ENCODE measurements around the gene ZDHHC22. TPM values are rescaled to one million over a fixed set of nuclear protein-coding genes. Genes with fewer than 3 reads are reported as not detected.
A peak's percentile ranks its signal among the peaks of the same experiment; 100 is the strongest.

Gene ZDHHC22
- total and polyA plus RNA-seq, 3 donors from 2014 or later = 0.84 to 3.2 (median 1.7) TPM

DNA sequence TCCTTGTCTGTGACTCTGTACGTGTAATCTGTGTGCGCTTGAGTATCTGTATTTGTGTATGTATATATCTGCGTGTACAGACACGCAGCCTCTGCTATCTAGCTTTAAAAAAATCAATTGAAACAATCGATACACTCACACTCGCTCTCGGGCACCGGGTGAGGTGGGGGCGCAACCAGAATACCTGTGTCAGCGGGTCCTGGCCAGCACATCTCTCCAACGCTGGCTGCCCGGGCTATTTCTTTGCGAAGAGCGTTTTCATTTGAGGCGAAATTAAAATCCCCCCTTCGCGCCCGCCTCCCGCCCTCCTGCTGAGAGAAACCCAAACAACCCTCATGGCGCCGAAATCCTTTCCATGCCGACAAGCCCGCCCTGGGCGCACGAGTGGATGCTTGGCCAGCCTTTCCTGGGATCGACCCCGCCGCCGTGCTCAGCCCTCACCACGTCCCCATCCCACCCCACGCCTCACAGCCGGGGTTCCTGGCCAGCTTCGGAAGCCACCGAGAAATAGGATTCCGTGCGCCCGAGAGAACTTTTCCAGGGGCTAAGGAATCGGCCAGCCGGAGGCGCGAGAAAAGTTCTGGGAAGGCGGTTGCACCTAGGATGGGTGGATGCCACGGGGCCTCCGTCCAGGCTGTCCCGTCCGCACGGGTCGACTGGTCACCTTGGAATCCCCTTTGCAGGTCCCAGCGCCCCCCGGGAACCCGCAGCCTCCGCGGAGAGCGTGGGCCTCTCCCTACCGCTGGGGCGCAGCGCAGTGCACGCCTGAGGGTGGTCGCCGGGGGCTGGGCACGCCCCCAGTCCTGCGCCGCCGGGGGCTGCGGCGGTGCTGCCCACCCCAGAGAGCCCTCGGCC, 1.0 kb downstream of the ZDHHC22 start:
- Histone ChIP-seq H3K4me1 (peaks cover 10% of the 10 kb centered on the region), H3K27me3 (no peaks in the 10 kb centered on the region), H3K4me3 (peak overlapping the region; percentile 37 to 53), H3K36me3 (ENCODE audit: low read depth, missing control alignments) (no peaks in the 10 kb centered on the region), H3K9me3 (no peaks in the 10 kb centered on the region), H3K27ac (no peak overlapping the region)
- no peak for DNase-seq
- intact Hi-C loops (cut with DNase I; ENCODE audit: low total_unique reads) = no loop called here
- TF ChIP-seq, protein P1, sequence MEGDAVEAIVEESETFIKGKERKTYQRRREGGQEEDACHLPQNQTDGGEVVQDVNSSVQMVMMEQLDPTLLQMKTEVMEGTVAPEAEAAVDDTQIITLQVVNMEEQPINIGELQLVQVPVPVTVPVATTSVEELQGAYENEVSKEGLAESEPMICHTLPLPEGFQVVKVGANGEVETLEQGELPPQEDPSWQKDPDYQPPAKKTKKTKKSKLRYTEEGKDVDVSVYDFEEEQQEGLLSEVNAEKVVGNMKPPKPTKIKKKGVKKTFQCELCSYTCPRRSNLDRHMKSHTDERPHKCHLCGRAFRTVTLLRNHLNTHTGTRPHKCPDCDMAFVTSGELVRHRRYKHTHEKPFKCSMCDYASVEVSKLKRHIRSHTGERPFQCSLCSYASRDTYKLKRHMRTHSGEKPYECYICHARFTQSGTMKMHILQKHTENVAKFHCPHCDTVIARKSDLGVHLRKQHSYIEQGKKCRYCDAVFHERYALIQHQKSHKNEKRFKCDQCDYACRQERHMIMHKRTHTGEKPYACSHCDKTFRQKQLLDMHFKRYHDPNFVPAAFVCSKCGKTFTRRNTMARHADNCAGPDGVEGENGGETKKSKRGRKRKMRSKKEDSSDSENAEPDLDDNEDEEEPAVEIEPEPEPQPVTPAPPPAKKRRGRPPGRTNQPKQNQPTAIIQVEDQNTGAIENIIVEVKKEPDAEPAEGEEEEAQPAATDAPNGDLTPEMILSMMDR (IDR thresholded peaks at IDR 0.05) = no peak
- TF ChIP-seq POLR2A (IDR thresholded peaks at IDR 0.05) = no peak
- WGBS, 2 donors = 1% methylated on average over 35 to 42 of the region's 67 CpGs

DNA sequence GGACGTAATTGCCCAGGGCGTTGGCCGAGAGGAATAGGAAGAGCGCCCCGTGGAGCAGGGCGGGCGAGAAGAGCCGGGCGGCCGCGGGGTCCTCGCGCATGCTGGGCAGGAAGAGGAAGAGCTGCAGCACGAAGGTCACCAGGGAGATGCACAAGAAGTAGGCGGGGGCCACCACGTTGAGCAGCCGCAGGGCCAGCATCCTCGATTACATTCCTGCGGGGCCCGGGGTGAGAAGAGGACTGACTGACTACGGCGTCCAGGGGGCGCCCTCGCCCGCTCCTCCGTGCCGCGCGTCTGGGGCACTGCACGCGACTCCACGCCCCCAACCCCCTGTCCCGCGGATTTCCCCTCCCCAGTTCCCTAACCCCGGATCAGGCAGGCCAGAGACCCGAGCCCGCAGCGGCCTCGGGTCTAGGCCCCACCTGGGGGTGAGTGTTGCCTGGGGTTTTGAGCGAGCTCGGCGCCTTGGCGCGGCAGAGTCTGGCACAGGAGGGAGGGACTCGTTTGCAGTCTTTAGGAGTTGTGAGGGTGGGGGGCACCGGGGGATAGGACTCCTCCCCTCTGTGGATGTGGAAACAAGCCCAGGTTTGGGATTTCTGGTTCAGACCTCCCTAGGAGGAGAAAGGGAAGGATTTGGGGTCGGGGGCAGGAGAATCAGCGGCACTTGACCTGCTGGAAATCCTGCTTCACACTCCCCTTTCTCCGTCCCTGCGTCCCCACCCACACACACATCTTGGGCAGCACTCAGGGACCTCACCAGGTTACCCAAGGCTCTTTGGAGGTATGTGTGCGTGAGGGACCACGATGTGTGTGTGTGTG, 1.8 kb downstream of the ZDHHC22 start:
- DNase-seq = peak; percentile 63
- Histone ChIP-seq H3K4me3 (peak overlapping the region in 1 of 2 donors; percentile 32), H3K27ac (no peak overlapping the region), H3K36me3 (ENCODE audit: low read depth, missing control alignments) (no peaks in the 10 kb centered on the region), H3K27me3 (no peaks in the 10 kb centered on the region), H3K9me3 (no peaks in the 10 kb centered on the region), H3K4me1 (peaks cover 10% of the 10 kb centered on the region)
- TF ChIP-seq, protein P1 (IDR thresholded peaks at IDR 0.05) = peak in 2 of 3 experiments; percentile 24 to 41
- no peak for TF ChIP-seq POLR2A (IDR thresholded peaks at IDR 0.05)
- 2 to 3% methylated on average over 21 to 50 of the region's 52 CpGs for WGBS, 2 donors
- intact Hi-C loops (cut with DNase I; ENCODE audit: low total_unique reads) = no loop called here

DNA sequence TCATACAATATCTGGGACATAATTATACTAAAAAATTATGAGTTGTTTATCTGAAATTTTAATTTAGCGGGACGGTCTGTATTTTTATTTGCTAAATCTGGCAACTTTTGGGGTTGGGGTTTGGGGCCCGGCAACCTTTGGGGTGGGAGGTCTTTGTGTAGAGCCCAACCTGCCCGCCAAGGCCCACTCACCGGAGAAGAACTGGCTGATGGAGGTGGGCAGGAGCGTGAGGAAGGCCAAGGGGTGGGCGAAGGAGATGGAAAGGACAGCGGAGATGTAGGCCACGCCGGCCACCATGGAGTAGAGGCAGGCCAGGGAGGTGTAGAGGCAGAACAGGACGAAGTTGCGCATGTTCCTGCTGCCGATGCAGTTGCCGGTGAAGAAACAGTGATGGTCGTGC, 2.6 kb downstream of the ZDHHC22 start:
- 67 to 72% methylated on average over 15 of the region's 15 CpGs for WGBS, 2 donors
- no peak for DNase-seq
- Histone ChIP-seq H3K27ac (no peak overlapping the region), H3K4me3 (no peak overlapping the region), H3K27me3 (no peaks in the 10 kb centered on the region), H3K4me1 (peaks cover 10% of the 10 kb centered on the region), H3K36me3 (ENCODE audit: low read depth, missing control alignments) (no peaks in the 10 kb centered on the region), H3K9me3 (no peaks in the 10 kb centered on the region)
- TF ChIP-seq POLR2A (IDR thresholded peaks at IDR 0.05) = no peak
- TF ChIP-seq, protein P1 (IDR thresholded peaks at IDR 0.05) = no peak
- intact Hi-C loops (cut with DNase I; ENCODE audit: low total_unique reads) = no loop called here

DNA sequence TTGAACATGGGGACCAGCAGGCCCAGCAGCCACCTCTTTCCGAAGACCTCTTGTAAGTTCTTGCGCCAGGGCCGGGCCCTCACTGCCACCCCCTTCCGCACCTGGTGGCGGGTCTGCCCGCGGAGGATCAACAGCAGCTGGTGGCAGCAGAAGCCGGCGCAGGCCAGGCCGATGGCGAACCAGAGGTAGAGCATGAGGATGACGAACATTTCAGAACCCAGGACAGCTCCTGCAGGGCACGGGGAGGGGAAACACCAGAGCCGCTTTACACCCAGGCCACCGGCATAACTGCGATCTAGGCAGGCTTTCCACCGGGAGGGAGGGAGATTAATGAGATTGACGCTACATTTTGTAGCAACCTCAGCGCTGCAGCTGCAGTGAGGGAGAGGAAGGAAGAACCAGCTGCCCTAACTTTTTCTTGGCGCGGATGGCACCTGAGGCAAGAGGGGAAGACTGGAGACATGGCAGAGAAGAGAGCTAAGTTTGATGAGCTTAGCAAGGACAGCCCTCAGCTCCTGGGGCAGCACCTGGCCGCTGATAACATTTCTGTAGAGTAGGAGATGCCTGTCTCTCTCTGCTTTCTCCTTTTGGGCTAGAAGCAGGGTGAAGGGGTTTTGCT, 7.8 kb downstream of the ZDHHC22 start:
- Histone ChIP-seq H3K4me3 (no peak overlapping the region), H3K27me3 (no peaks in the 10 kb centered on the region), H3K9me3 (no peaks in the 10 kb centered on the region), H3K36me3 (ENCODE audit: low read depth, missing control alignments) (no peaks in the 10 kb centered on the region), H3K27ac (no peak overlapping the region), H3K4me1 (no peaks in the 10 kb centered on the region)
- TF ChIP-seq POLR2A (IDR thresholded peaks at IDR 0.05) = no peak
- TF ChIP-seq, protein P1 (IDR thresholded peaks at IDR 0.05) = no peak
- intact Hi-C loops (cut with DNase I; ENCODE audit: low total_unique reads) = no loop called here
- DNase-seq = peak; percentile 74
- WGBS, 2 donors = 6 to 8% methylated on average over 11 to 22 of the region's 22 CpGs

Measured in testis (tissue), 3 donors.